OCI-LY7 (cell line): ENCODE measurements around the gene CUZD1. TPM values are rescaled to one million over a fixed set of nuclear protein-coding genes. Genes with fewer than 3 reads are reported as not detected.

Experiments used
- BruUV-seq: library from RNA; stranded (reverse); fragments of 400-500 nt; replicated peaks from 2 replicates; lab custom pipeline; 2021; lab: Mats Ljungman, UMichigan
- CTCF ChIA-PET: fragments of 300-600 bp; sonication (Branson Sonifier 250); formaldehyde crosslinking; loops from one replicate; lab custom pipeline; 2022; ENCODE audit warnings: antibody characterized with exemption; ENCODE audit not compliant: unreplicated experiment; lab: Charles Lee
- POLR2A ChIA-PET: fragments of 300-600 bp; sonication (Branson Sonifier 250); formaldehyde crosslinking; loops from one replicate; lab custom pipeline; 2022; ENCODE audit warnings: antibody characterized with exemption; lab: Charles Lee
- DNase-seq: peaks from one replicate; pipeline ENCODE4 v3.0.0-alpha.2; 2015; ENCODE audit warnings: low spot score
- H2AFZ ChIP-seq: fragments of 200-600 bp; sonication (generic), shearing (Covaris generic); 2 replicates; pipeline ENCODE4 v1.6.1; 2014; ENCODE audit warnings: mild to moderate bottlenecking, antibody characterized with exemption, low read length, moderate library complexity
- H3K27ac ChIP-seq: fragments of 200-600 bp; sonication (generic); 2 replicates; pipeline ENCODE4 v1.5.1; 2014; ENCODE audit warnings: mixed run types, low read depth, mild to moderate bottlenecking, moderate library complexity, low read length, inconsistent platforms; ENCODE audit not compliant: poor library complexity, severe bottlenecking
- H3K36me3 ChIP-seq: fragments of 200-600 bp; sonication (generic); 2 replicates; pipeline ENCODE4 v1.6.1; 2014; ENCODE audit warnings: mild to moderate bottlenecking, antibody characterized with exemption, low read length, moderate library complexity, mixed read lengths; ENCODE audit not compliant: insufficient read depth
- H3K4me1 ChIP-seq: fragments of 200-600 bp; sonication (generic); 2 replicates; pipeline ENCODE4 v1.5.1; 2014; ENCODE audit warnings: mild to moderate bottlenecking, low read length; ENCODE audit not compliant: insufficient read depth, poor library complexity, severe bottlenecking
- H3K4me2 ChIP-seq: fragments of 200-600 bp; sonication (generic); 2 replicates; pipeline ENCODE4 v1.6.1; 2014; ENCODE audit warnings: mild to moderate bottlenecking, low read length
- H3K4me3 ChIP-seq: fragments of 200-600 bp; sonication (generic); 2 replicates; pipeline ENCODE4 v1.5.1; 2014; ENCODE audit warnings: mild to moderate bottlenecking, low read depth, low read length; ENCODE audit not compliant: poor library complexity, severe bottlenecking
- H3K79me2 ChIP-seq: fragments of 200-600 bp; sonication (generic); 2 replicates; pipeline ENCODE4 v1.6.1; 2016; ENCODE audit warnings: low read depth, mild to moderate bottlenecking, low read length, moderate library complexity, mixed read lengths; ENCODE audit not compliant: insufficient read depth
- H3K9me2 ChIP-seq: fragments of 200-600 bp; sonication (generic); 2 replicates; pipeline ENCODE4 v1.6.1; 2016; ENCODE audit warnings: mild to moderate bottlenecking, low read length, mixed read lengths; ENCODE audit not compliant: insufficient read depth
- H3K9me3 ChIP-seq: fragments of 200-600 bp; sonication (generic); 2 replicates; pipeline ENCODE4 v1.6.1; 2014; ENCODE audit warnings: mild to moderate bottlenecking, mixed run types, low read length, mixed read lengths
- H4K20me1 ChIP-seq: fragments of 200-600 bp; sonication (generic); 2 replicates; pipeline ENCODE4 v1.6.1; 2014; ENCODE audit warnings: mild to moderate bottlenecking, antibody characterized with exemption, low read length, moderate library complexity, mixed read lengths; ENCODE audit not compliant: insufficient read depth
- EZH2phosphoT487 ChIP-seq: fragments of 200-600 bp; sonication (generic); IDR thresholded peaks from 2 replicates; pipeline ENCODE4 v1.6.1; 2018; ENCODE audit warnings: low read depth, borderline replicate concordance, mild to moderate bottlenecking, mixed run types, antibody characterized with exemption, low read length, moderate library complexity, mixed read lengths
- intact Hi-C: fragments of 100-400 bp; cut with micrococcal nuclease; formaldehyde crosslinking; loops from one replicate; pipeline ENCODE4 v1.10.0; 2022; ENCODE audit not compliant: unreplicated experiment
- total RNA-seq, 2 experiments: library from RNA; depleted of rRNA in 1 of 2; stranded (reverse); fragments of >200 nt in 1 of 2; shearing (Covaris generic) in 1 of 2; gene quantifications; 2 replicates each; pipeline ENCODE4 v1.2.3, GENCODE V29; 2014 to 2022
- TF ChIP-seq, protein P1 (sequence below): fragments of 200-600 bp; sonication (generic); conservative IDR thresholded peaks from 2 replicates; pipeline ENCODE4 v1.5.1; 2014; ENCODE audit warnings: mild to moderate bottlenecking, antibody characterized with exemption, low read length, moderate library complexity, mixed read lengths

The CUZD1 gene
- total RNA-seq, 2 experiments from 2014 or later, result 1.0 to 1.1 TPM

DNA sequence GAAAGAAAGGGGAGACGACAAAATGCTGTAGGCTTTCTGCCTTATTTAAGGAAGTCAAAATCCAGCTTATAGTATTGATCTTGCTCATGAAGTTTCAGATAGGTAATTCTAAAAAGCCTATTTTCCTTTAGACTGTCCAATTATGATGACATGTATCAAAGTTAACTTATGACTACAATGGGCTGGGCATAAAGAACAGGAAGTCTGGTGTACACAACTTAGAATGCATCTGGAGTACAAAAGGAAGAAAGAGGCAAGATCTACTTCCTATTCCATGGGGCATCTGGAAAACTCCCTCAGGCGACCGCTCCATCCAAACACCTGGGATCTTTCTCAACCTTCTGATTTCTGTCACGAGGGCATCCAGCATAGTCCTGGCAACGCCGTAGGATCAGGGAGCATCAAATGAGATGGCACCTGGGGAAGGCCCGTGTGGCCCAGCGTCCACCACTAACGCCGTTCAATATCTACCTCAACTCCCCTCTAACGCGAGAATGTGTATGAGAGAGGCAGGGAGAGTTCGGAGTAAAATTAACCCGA, 33.2 kb upstream of the CUZD1 start:
- intact Hi-C loops, result loop anchor here (2.0 kb wide), 1 partner anchor 74 kb away; no protein-coding TSS in a partner anchor
- CTCF ChIA-PET, result no interaction called here

DNA sequence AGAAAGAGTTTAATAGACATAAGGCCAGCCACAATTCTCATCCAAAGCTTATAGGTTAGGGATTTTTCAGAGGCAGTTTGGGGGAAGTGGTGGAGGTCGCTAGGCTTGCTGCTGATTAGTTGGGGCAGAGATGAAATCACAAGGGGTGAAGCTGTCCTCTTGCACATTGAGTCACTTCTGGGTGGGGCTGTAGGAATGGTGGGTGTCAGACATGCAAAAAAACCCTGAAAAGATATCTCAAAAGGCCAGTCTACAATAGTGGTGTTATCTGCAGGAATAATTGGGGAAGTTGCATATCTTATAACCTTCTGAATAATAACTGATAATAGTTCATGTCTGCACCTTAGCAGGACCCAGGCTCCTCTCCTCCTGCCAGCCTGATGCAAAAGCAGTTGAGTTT, 31.6 kb upstream of the CUZD1 start:
- H3K4me1 ChIP-seq, result no peaks in the 10 kb centered on the region
- no peaks in the 10 kb centered on the region for H3K9me3 ChIP-seq
- H3K9me2 ChIP-seq, result no peaks in the 10 kb centered on the region
- no peak overlapping the region for H3K4me3 ChIP-seq
- H3K36me3 ChIP-seq, result peaks cover 6% of the 10 kb centered on the region; the same call in 1 of the 2 replicates
- ChIA-PET POLR2A (no interaction called here), CTCF (no interaction called here)
- peaks cover 22% of the 10 kb centered on the region; the same call in 1 of the 2 replicates for H3K79me2 ChIP-seq
- H4K20me1 ChIP-seq, result no peaks in the 10 kb centered on the region
- H3K27ac ChIP-seq, result no peak overlapping the region
- no peak for TF ChIP-seq EZH2phosphoT487
- no peak overlapping the region for H2AFZ ChIP-seq
- peak overlapping the region; percentile 79; the same call in 1 of the 2 replicates for H3K4me2 ChIP-seq
- intact Hi-C loops, result no loop called here
- DNase-seq, result no peak
- no TSS peak for BruUV-seq

More for the DNA sequence above, 33.2 kb upstream of the CUZD1 start:
- Histone ChIP-seq H3K27ac (no peak overlapping the region), H2AFZ (peak overlapping the region; percentile 49), H3K4me3 (peak overlapping the region; percentile 79), H3K9me3 (no peaks in the 10 kb centered on the region), H3K4me1 (no peaks in the 10 kb centered on the region), H3K9me2 (no peaks in the 10 kb centered on the region), H3K36me3 (peaks cover 6% of the 10 kb centered on the region; the same call in 1 of the 2 replicates), H4K20me1 (no peaks in the 10 kb centered on the region), H3K79me2 (peaks cover 22% of the 10 kb centered on the region; the same call in 1 of the 2 replicates), H3K4me2 (peak overlapping the region; percentile 79)
- POLR2A ChIA-PET, result interaction anchor here (0.5 kb wide), 1 partner anchor 904 kb away, joined by 4 read pairs; the partner anchor contains the start of gene NSMCE4A
- TSS peak; percentile 71 for BruUV-seq
- no peak for TF ChIP-seq EZH2phosphoT487
- TF ChIP-seq, protein P1, sequence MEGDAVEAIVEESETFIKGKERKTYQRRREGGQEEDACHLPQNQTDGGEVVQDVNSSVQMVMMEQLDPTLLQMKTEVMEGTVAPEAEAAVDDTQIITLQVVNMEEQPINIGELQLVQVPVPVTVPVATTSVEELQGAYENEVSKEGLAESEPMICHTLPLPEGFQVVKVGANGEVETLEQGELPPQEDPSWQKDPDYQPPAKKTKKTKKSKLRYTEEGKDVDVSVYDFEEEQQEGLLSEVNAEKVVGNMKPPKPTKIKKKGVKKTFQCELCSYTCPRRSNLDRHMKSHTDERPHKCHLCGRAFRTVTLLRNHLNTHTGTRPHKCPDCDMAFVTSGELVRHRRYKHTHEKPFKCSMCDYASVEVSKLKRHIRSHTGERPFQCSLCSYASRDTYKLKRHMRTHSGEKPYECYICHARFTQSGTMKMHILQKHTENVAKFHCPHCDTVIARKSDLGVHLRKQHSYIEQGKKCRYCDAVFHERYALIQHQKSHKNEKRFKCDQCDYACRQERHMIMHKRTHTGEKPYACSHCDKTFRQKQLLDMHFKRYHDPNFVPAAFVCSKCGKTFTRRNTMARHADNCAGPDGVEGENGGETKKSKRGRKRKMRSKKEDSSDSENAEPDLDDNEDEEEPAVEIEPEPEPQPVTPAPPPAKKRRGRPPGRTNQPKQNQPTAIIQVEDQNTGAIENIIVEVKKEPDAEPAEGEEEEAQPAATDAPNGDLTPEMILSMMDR, result no peak
- peak; percentile 11 for DNase-seq

DNA sequence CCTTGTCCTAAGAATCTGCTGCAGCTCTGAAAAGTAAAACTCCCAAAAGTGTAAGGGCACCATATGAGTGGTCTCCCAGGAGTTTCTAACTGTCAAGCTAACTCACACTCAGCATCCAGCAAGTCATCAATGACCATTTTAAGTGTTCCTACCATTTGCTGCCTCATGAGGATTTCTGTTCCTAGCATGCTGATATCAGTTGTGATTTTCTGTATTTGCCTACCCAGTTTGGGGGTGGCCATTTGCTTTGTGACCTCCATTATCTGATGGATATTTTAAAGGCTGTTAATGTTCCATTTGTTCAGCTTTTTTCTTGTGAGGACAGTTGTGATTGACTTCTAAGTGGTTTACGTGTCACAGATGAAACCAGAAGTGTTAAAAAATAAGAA, 30.8 kb upstream of the CUZD1 start:
- Histone ChIP-seq H3K36me3 (peaks cover 6% of the 10 kb centered on the region; the same call in 1 of the 2 replicates), H3K27ac (no peak overlapping the region), H2AFZ (no peak overlapping the region), H4K20me1 (no peaks in the 10 kb centered on the region), H3K79me2 (peaks cover 22% of the 10 kb centered on the region; the same call in 1 of the 2 replicates), H3K4me2 (no peak overlapping the region), H3K4me3 (no peak overlapping the region), H3K9me3 (no peaks in the 10 kb centered on the region), H3K4me1 (no peaks in the 10 kb centered on the region), H3K9me2 (no peaks in the 10 kb centered on the region)
- no peak for TF ChIP-seq EZH2phosphoT487
- TF ChIP-seq, protein P1, result no peak
- ChIA-PET CTCF (no interaction called here), POLR2A (no interaction called here)
- no TSS peak for BruUV-seq
- DNase-seq, result no peak
- intact Hi-C loops, result no loop called here
